Measurements from ENCODE around the gene TCF7L1.

The TCF7L1 gene

GRCh38 chr2:85287721-85288120 is 154.5 kb downstream of the TCF7L1 start:
- POLR2A ChIA-PET = no interaction called here
- H3K4me3 ChIP-seq (ENCODE audit: low read depth, low read length) = no peak overlapping the region
- no peak for DNase-seq (ENCODE audit: low read depth, low spot score)
- no peak for TF ChIP-seq CTCF (IDR thresholded peaks at IDR 0.05; ENCODE audit: insufficient read depth, low read length, missing control alignments)
- CTCF ChIA-PET = interaction anchor here (0.7 to 12.2 kb wide), 9 partner anchors 8 to 362 kb away, joined by 3 to 188 read pairs (median 5); partner anchors contain the start of gene TCF7L1

GRCh38 chr2:85288244-85288725 is 155.1 kb downstream of the TCF7L1 start:
- H3K4me3 ChIP-seq (ENCODE audit: low read depth, low read length) = no peak overlapping the region
- CTCF ChIA-PET = interaction anchor here (0.7 to 12.2 kb wide), 11 partner anchors 9 to 362 kb away, joined by 3 to 188 read pairs (median 4); partner anchors contain the start of gene TCF7L1
- peak; percentile 50 for DNase-seq (ENCODE audit: low read depth, low spot score)
- POLR2A ChIA-PET = interaction anchor here (1.0 kb wide), 1 partner anchor 176 kb away, joined by 3 read pairs; no protein-coding TSS in a partner anchor
- TF ChIP-seq CTCF (IDR thresholded peaks at IDR 0.05; ENCODE audit: insufficient read depth, low read length, missing control alignments) = no peak

GRCh38 chr2:85291425-85292023 is 158.3 kb downstream of the TCF7L1 start:
- TF ChIP-seq CTCF (IDR thresholded peaks at IDR 0.05; ENCODE audit: insufficient read depth, low read length, missing control alignments) = no peak
- CTCF ChIA-PET = interaction anchor here (1.0 to 12.2 kb wide), 6 partner anchors 7 to 224 kb away, joined by 3 to 188 read pairs (median 10); partner anchors contain the start of gene TCF7L1
- POLR2A ChIA-PET = interaction anchor here (1.1 kb wide), 1 partner anchor 159 kb away, joined by 4 read pairs; no protein-coding TSS in a partner anchor
- no peak overlapping the region for H3K4me3 ChIP-seq (ENCODE audit: low read depth, low read length)
- DNase-seq (ENCODE audit: low read depth, low spot score) = no peak

- ChIA-PET CTCF (interaction anchor here (1.0 to 14.8 kb wide), 7 partner anchors 8 to 244 kb away, joined by 3 to 376 read pairs (median 61); partner anchors contain the start of gene TCF7L1), POLR2A (no interaction called here)
- H3K4me3 ChIP-seq (ENCODE audit: low read depth, low read length) = no peak overlapping the region
- TF ChIP-seq CTCF (IDR thresholded peaks at IDR 0.05; ENCODE audit: insufficient read depth, low read length, missing control alignments) = no peak
- DNase-seq (ENCODE audit: low read depth, low spot score) = no peak
Observed at GRCh38 chr2:85302121-85302520, 168.9 kb downstream of the TCF7L1 start.

GRCh38 chr2:85303780-85304531 is 170.8 kb downstream of the TCF7L1 start:
- no peak overlapping the region for H3K4me3 ChIP-seq (ENCODE audit: low read depth, low read length)
- ChIA-PET POLR2A (no interaction called here), CTCF (interaction anchor here (0.7 to 14.8 kb wide), 3 partner anchors 14 to 286 kb away, joined by 3 to 376 read pairs (median 7); no protein-coding TSS in a partner anchor)
- no peak for TF ChIP-seq CTCF (IDR thresholded peaks at IDR 0.05; ENCODE audit: insufficient read depth, low read length, missing control alignments)
- DNase-seq (ENCODE audit: low read depth, low spot score) = no peak

GRCh38 chr2:85307527-85307897 is 174.3 kb downstream of the TCF7L1 start:
- H3K4me3 ChIP-seq (ENCODE audit: low read depth, low read length) = no peak overlapping the region
- TF ChIP-seq CTCF (IDR thresholded peaks at IDR 0.05; ENCODE audit: insufficient read depth, low read length, missing control alignments) = no peak
- CTCF ChIA-PET = interaction anchor here (1.5 to 14.8 kb wide), 2 partner anchors 9 to 242 kb away, joined by 6 to 376 read pairs; no protein-coding TSS in a partner anchor
- DNase-seq (ENCODE audit: low read depth, low spot score) = no peak
- POLR2A ChIA-PET = no interaction called here

Data from AG04449 (cell line).